RWPE2 (cell line): Measurements from ENCODE around the gene HNRNPAB.

Experiments
- ATAC-seq: fragments of 200-7000 bp; cut with Tn5 transposase; 3 replicates; pipeline ENCODE4 v1.9.1; 2021; ENCODE audit warnings: low read depth
- DNase-seq: peaks from one replicate; pipeline ENCODE4 v3.0.0-alpha.2; 2020; ENCODE audit warnings: low spot score
- H3K27ac ChIP-seq: fragments of 450-650 bp; 2 replicates; pipeline ENCODE4 v1.5.1; 2017; ENCODE audit warnings: mild to moderate bottlenecking; ENCODE audit not compliant: poor library complexity, severe bottlenecking
- H3K27me3 ChIP-seq: fragments of 250-450 bp; sonication (Bioruptor Pico); 2 replicates; pipeline ENCODE4 v1.5.1; 2021; ENCODE audit warnings: mild to moderate bottlenecking, moderate library complexity; ENCODE audit not compliant: insufficient read depth, poor library complexity, severe bottlenecking
- H3K36me3 ChIP-seq: fragments of 250-450 bp; sonication (Bioruptor Pico); 2 replicates; pipeline ENCODE4 v1.5.1; 2020; ENCODE audit warnings: low read depth, mild to moderate bottlenecking, moderate library complexity
- H3K4me1 ChIP-seq: fragments of 250-450 bp; sonication (Bioruptor Pico); 2 replicates; pipeline ENCODE4 v1.5.1; 2021; ENCODE audit warnings: mild to moderate bottlenecking, moderate library complexity; ENCODE audit not compliant: insufficient read depth, poor library complexity, severe bottlenecking
- H3K4me3 ChIP-seq: fragments of 250-450 bp; sonication (Bioruptor Pico); 2 replicates; pipeline ENCODE4 v1.5.1; 2021; ENCODE audit warnings: mild to moderate bottlenecking, moderate library complexity; ENCODE audit not compliant: severe bottlenecking
- H3K9me3 ChIP-seq: fragments of 250-450 bp; sonication (Bioruptor Pico); 2 replicates; pipeline ENCODE4 v1.5.1; 2021; ENCODE audit warnings: mild to moderate bottlenecking, moderate library complexity; ENCODE audit not compliant: severe bottlenecking
- TF ChIP-seq, protein P1 (sequence below): fragments of 450-650 bp; IDR thresholded peaks from one replicate; pipeline ENCODE4 v1.5.1; 2017; ENCODE audit warnings: mild to moderate bottlenecking, moderate library complexity; ENCODE audit not compliant: poor library complexity, severe bottlenecking

The HNRNPAB gene

DNA sequence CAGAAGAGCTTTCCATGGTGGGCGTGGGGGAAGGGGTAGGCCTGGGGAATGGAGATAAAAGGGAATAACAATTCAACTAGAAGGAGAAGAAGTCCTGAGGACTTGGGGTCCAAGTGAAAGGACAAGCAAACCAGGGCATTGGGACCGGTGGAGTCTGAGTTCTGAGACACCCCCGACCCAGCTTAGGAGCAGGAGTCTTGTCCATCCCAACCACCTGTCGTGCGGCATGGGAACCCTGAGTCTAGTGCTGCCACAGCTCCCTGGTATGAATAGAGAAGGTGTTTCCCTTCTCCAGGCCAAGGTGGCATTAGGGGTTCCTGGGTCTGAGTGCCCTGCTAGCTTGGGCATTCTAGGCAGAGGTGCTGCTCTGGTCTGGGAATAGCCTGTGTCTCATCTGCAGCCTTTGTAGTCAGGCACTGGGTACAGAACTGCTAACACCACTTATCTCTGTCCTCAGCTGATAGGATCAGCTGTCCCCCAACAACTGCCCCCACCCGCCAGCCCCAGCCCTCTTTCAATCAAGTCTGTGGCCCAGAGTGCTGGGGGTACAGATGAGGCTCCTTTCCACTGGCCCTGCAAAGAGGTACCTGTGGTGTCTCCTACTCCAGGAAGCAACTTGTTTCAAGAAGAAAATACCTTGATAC, 9.9 kb downstream of the HNRNPAB start:
- no peak for DNase-seq
- no peak for ATAC-seq
- H3K4me3 ChIP-seq = no peak overlapping the region
- peaks cover 94% of the 10 kb centered on the region for H3K36me3 ChIP-seq
- no peaks in the 10 kb centered on the region for H3K27me3 ChIP-seq
- TF ChIP-seq, protein P1, sequence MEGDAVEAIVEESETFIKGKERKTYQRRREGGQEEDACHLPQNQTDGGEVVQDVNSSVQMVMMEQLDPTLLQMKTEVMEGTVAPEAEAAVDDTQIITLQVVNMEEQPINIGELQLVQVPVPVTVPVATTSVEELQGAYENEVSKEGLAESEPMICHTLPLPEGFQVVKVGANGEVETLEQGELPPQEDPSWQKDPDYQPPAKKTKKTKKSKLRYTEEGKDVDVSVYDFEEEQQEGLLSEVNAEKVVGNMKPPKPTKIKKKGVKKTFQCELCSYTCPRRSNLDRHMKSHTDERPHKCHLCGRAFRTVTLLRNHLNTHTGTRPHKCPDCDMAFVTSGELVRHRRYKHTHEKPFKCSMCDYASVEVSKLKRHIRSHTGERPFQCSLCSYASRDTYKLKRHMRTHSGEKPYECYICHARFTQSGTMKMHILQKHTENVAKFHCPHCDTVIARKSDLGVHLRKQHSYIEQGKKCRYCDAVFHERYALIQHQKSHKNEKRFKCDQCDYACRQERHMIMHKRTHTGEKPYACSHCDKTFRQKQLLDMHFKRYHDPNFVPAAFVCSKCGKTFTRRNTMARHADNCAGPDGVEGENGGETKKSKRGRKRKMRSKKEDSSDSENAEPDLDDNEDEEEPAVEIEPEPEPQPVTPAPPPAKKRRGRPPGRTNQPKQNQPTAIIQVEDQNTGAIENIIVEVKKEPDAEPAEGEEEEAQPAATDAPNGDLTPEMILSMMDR = no peak
- no peaks in the 10 kb centered on the region for H3K4me1 ChIP-seq
- no peaks in the 10 kb centered on the region for H3K9me3 ChIP-seq
- H3K27ac ChIP-seq = no peak overlapping the region

DNA sequence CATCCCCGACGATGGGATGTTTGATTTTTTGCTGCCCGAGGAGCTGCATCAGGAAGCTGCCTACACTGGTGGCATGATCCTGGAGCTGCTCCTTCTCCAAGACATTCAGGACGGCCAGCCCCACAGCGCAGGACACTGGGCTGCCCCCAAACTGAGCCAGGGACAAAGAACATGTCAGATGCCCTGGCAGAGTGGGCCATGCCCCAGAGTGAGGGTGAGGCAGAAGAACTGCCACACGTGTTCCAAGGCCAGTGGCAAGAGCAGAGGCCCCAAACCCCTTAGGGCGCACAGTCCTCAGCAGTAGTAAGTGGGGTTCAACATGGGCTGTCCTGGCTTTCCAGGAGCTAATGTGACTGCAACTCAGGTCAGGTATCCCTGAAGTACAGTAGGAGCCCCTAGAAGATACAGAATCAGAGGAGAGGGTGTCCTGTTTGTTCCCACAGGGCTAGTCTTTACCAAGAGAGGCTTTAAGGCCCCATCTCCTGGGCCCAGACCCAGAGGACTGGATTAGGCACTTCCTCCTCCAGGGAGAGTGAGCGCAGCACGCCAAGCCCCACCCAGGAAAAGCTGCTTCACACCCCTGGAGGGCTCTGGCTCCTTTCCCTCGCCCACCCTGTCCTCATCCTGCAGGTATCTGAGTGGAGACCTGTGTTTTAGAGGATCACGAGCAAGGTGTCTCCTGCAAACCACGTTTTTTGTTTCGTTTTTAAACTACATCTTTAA, 11.1 kb downstream of the HNRNPAB start:
- H3K4me3 ChIP-seq = no peak overlapping the region
- no peak overlapping the region for H3K27ac ChIP-seq
- H3K36me3 ChIP-seq = peaks cover 90% of the 10 kb centered on the region
- no peaks in the 10 kb centered on the region for H3K4me1 ChIP-seq
- DNase-seq (no peak), ATAC-seq (peak; percentile 1; the same call in 1 of the 3 replicates)
- no peaks in the 10 kb centered on the region for H3K27me3 ChIP-seq
- TF ChIP-seq, protein P1 = no peak
- no peaks in the 10 kb centered on the region for H3K9me3 ChIP-seq

GRCh38 chr5:178216088-178216534, 11.8 kb downstream of the HNRNPAB start:
- Histone ChIP-seq H3K27ac (no peak overlapping the region), H3K9me3 (no peaks in the 10 kb centered on the region), H3K27me3 (no peaks in the 10 kb centered on the region), H3K36me3 (peaks cover 87% of the 10 kb centered on the region), H3K4me1 (no peaks in the 10 kb centered on the region), H3K4me3 (no peak overlapping the region)
- TF ChIP-seq, protein P1 = no peak
- no peak for ATAC-seq
- DNase-seq = no peak

DNA sequence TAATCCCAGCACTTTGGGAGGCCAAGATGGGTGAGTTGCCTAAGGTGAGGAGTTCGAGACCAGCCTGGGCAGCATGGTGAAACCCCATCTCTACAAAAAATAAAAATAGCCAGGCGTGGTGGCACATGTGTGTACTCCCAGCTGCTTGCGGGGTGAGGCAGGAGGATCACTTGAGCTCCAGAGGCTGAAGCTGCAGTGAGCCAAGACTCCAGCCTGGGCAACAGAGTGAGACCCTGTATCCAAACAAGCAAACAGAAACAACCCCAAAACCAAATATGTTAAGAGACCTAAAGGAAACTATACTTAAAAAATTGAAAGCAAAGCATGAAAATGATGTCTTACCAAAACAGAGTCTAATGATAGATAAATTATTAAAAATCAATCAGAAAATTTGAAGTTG, 12.4 kb downstream of the HNRNPAB start:
- Histone ChIP-seq H3K27me3 (no peaks in the 10 kb centered on the region), H3K4me3 (no peak overlapping the region), H3K4me1 (no peaks in the 10 kb centered on the region), H3K27ac (no peak overlapping the region), H3K9me3 (no peaks in the 10 kb centered on the region), H3K36me3 (peaks cover 84% of the 10 kb centered on the region)
- ATAC-seq = no peak
- TF ChIP-seq, protein P1 = no peak
- DNase-seq = no peak
